OCI-LY3 (cell line): ENCODE results near the gene SPTBN4.

ENCODE experiments used
- CTCF ChIP-seq: fragments of 200-600, 300-600 bp; sonication (generic); IDR thresholded peaks from 2 replicates; pipeline ENCODE4 v1.5.1; 2014; ENCODE audit warnings: antibody characterized with exemption, low read length, low read depth
- EZH2phosphoT487 ChIP-seq: fragments of 200-600 bp; shearing (Covaris generic); IDR thresholded peaks from 2 replicates; pipeline ENCODE4 v1.6.1; 2018; ENCODE audit warnings: antibody characterized with exemption, mixed run types, low read depth

DNA sequence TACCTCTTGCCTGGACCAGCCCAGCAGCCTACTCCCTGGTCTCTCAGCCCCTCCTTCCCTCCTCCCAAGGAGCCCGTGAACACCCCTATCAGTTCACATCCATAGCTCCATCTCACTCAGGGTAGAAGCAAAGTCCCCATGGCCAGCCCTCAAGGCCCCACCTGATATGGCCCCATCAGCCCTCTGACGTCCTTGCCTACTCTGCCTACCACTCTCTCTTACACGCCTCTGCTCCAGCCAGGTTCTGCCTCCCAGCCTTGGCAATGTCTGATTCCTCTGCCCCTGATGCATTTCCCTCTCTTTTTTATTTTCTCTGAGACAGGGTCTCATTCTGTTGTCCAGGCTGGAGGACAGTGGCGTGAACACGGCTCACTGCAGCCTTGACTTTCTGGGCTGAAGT, 14.8 kb upstream of the SPTBN4 start:
- TF ChIP-seq CTCF: no peak
- no peak for TF ChIP-seq EZH2phosphoT487
